GM12873 (cell line): ENCODE data around the gene TMEM214.

Source experiments
- TF ChIP-seq, protein P1 (sequence below): IDR thresholded peaks from 2 replicates; pipeline ENCODE4 v1.5.1; 2012; ENCODE audit warnings: low read depth, mild to moderate bottlenecking, moderate library complexity, low read length, control low read depth; ENCODE audit not compliant: insufficient read depth; ENCODE audit errors: missing control alignments

Gene TMEM214

DNA sequence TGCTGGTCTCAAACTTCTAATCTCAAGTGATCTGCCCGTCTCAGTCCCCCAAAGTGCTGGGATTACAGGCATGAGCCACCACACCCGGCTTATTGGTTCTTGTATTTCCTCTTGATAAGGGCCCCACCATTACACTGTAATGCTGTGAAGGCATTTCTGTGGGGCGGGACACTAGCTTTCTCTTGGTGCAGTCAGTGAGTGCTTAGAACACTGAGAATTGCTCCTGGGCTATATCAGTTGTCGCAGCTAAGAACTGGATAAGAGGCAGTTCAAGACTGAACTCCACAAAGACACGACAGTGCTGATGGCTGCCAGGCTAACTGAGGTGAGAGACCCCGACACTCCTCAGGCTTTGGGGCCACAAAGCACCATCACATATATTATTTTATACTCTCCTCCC, 55.9 kb downstream of the TMEM214 start:
- TF ChIP-seq, protein P1, sequence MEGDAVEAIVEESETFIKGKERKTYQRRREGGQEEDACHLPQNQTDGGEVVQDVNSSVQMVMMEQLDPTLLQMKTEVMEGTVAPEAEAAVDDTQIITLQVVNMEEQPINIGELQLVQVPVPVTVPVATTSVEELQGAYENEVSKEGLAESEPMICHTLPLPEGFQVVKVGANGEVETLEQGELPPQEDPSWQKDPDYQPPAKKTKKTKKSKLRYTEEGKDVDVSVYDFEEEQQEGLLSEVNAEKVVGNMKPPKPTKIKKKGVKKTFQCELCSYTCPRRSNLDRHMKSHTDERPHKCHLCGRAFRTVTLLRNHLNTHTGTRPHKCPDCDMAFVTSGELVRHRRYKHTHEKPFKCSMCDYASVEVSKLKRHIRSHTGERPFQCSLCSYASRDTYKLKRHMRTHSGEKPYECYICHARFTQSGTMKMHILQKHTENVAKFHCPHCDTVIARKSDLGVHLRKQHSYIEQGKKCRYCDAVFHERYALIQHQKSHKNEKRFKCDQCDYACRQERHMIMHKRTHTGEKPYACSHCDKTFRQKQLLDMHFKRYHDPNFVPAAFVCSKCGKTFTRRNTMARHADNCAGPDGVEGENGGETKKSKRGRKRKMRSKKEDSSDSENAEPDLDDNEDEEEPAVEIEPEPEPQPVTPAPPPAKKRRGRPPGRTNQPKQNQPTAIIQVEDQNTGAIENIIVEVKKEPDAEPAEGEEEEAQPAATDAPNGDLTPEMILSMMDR = no peak

DNA sequence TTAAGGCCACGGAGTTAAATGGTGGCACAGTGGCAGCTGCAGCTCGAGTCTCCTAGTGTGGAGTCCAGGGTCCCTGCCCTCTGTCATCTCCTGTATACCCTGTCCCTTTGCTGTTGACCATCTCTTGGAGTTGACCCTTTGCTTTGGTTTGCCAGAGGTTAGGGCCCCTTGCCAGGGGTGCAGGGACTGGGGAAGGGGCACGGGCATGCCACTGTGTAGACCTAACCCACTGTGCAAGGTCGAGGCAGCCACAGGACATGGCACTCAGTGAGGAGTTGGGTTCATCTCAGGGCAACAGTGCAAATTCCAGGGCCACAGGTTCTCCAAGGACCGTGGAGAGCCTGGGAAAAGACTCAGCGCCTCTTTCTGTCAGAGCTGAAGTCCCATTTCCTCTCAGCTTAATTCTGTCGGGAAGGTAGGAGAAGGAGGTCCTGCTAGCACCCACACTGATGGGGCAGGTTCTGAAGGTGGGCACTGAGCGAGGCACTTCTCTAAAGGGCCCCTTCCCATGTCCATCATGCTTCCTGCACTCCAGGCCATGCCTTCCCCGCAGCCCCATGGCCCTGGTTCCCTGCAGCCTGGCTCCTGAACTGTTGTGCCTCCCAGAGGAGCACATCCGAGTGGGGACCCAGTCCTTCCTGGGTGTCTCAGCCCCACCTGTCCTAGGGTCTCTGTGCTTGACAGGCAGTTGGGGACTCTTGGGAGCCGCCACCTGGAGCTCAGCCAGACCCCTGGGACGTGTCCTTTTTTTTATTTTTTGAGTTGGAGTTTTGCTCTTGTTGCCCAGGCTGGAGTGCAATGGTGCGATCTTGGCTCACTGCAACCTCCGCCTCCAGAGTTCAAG, 56.6 kb downstream of the TMEM214 start:
- TF ChIP-seq, protein P1 = no peak
